T47D (cell line): ENCODE measurements around the gene CNIH4.
A peak's percentile ranks its signal among the peaks of the same experiment; 100 is the strongest.

Source experiments
- DNase-seq, 2 experiments: peaks; one replicate each; pipeline versions ENCODE4 v3.0.0 to v3.0.0-alpha.2; 2011 to 2012; ENCODE audit warnings: low read depth in 1 of 2, low spot score in 1 of 2
- JUND ChIP-seq: IDR thresholded peaks from 2 replicates; pipeline ENCODE4 v1.6.1; 2012; ENCODE audit warnings: low read depth
- in situ Hi-C: cut with HindIII; loops from 2 replicates; pipeline ENCODE4 v1.10.0; 2016; ENCODE audit warnings: low sequenced_read_pairs, low pct_unique_long_range_greater_than_20kb

Gene CNIH4

DNA sequence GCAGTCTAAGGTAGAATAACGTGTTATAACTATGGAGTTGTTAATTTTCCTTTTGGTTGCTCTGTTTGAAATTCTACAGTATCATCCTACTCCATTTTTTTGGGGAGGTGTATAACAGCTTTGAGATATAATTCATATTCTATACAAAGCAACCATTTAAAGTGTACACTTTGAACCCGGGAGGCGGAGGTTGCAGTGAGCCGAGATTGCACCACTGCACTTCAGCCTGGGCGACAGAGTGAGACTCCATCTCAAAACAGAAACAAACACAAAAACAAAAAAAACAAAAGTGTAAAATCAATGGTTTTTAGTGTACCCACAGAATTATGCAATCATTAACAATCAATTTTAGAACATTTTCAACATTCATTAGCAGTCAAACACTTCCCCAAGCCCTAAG lies 33.8 kb downstream of the CNIH4 start:
- in situ Hi-C loops, result no loop called here
- TF ChIP-seq JUND, result no peak
- DNase-seq, result no peak

DNA sequence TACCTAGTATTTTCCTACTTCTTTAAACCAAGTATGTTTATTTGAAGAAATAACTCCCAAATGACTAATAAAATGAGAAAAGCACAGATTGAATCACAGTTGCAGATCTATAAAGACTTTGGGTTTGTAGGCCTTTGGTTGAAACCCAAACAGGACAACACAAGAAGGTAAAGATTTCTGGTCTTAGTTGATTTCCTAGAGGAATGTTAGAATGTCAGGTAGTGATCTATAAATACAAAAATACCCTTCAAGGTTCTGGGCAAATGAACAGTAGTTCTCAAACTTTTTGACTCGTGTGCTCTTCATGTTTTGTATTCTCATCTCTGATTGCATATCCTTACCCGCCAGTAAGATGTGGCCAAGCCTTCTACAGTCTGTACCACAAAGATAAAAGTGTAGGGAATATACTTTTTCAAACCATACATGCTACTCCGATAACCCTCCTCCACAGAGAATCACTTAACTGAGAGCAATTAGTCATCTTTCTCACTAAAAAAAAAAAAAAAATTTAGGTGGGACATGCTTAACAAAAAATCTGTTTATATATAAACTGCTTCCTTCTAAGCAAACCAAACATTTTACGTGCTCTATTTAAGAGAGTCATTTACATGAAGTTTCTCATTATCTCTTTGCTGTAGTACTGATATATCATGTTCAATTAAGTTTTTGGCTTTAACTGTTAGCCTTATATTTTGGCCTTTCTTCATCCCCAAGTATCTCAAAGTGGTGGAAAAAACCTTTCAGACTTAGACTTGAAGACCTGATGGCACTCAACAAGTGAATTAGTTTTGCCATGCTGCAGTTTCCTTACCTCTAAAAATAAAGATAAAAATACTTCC lies 36.0 kb downstream of the CNIH4 start:
- no peak for DNase-seq
- in situ Hi-C loops, result no loop called here
- no peak for TF ChIP-seq JUND

GRCh38 chr1:224393294-224393693 lies 36.6 kb downstream of the CNIH4 start:
- no peak for DNase-seq
- TF ChIP-seq JUND, result no peak
- in situ Hi-C loops, result no loop called here

GRCh38 chr1:224399887-224400286 lies 43.2 kb downstream of the CNIH4 start:
- DNase-seq, result no peak
- in situ Hi-C loops, result no loop called here
- no peak for TF ChIP-seq JUND

- no peak for TF ChIP-seq JUND
- DNase-seq, result no peak
- in situ Hi-C loops, result no loop called here
Measured at GRCh38 chr1:224402472-224403036, 45.9 kb downstream of the CNIH4 start.

- no peak for DNase-seq
- in situ Hi-C loops, result no loop called here
- TF ChIP-seq JUND, result no peak
Measured at GRCh38 chr1:224404916-224405603, 48.4 kb downstream of the CNIH4 start.

DNA sequence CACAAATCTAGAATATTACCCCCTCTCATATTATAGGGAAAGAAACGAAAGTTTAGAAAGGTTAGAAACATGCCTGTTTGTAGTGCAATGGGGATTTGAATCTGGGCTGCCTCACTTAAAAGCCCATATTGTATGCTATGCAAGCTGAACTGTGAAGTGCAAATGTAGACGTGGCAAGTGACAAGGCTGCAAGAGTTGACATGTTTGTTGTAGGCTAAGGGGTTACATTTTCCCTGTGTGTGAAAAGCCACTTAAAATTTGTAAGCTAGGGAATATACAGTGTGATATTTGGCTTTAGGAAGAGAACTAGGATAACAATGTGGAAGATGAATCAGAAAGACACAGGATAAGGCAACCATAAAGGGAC lies 48.9 kb downstream of the CNIH4 start:
- no peak for DNase-seq
- TF ChIP-seq JUND, result no peak
- in situ Hi-C loops, result no loop called here

GRCh38 chr1:224406216-224406615 lies 49.5 kb downstream of the CNIH4 start:
- no peak for DNase-seq
- in situ Hi-C loops, result no loop called here
- no peak for TF ChIP-seq JUND

DNA sequence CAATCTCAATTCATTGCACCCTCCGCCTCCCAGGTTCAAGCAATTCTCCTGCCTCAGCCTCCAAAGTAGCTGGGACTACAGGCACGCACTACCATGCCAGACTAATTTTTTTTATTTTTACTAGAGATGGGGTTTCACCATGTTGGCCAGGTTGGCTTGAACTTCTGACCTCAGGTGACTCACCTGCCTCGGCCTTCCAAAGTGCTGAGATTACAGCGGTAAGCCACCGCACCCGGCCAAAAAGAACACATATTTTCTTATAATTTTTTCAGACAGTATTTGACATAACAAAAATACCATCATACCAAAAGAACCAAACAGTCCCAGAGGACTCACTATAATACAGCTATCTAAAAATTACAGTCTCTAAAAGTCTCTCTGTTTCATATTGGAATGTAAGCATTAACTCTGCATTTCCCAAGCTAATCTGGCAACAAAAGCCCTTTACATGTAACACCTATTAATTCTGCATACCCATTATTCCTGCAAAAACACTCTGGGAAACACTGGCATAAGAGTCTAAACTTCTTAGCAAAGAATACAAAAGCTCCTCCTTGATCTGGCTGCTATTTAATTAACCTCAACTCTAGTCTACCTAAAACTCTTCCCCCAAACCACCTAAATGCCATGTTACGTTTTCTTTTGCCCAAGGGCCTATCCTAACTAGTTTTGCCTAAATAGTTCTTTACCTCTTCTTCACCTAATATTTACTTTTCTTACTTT lies 51.1 kb downstream of the CNIH4 start:
- in situ Hi-C loops, result no loop called here
- DNase-seq, result peak in 1 of 2 experiments; percentile 51
- TF ChIP-seq JUND, result no peak

DNA sequence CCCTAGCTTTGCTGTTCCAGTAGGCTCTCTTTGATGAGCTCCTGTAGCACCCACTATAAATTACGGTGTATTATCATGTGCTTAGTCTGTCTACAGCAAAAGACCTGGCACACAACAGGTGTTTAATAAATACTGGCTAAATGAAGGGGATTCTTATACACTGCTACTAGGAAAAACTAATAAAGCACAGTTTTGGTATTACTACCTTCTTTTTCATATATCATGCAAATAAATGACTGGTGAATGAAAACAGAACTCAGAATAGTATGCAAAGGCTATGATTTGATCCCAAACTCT lies 51.6 kb downstream of the CNIH4 start:
- TF ChIP-seq JUND, result no peak
- in situ Hi-C loops, result no loop called here
- DNase-seq, result no peak

DNA sequence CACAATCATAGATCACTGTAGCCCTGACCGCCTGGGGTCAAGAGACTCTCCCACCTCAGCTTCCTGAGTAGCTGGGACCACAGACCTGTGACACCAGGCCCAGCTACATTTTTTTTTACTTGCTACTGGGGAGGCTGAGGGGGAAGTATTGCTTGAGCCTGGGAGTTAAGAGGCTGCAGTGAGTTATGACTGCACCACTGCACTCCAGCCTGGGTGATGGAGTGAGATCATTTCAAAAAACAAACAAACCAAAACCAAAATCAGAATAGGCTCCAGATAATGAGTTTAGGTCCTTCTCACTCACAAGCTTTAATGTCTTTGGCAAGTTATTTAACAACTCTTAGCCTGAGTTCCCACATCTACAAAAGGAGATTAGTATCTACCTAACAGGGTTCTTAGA lies 55.1 kb downstream of the CNIH4 start:
- in situ Hi-C loops, result no loop called here
- no peak for TF ChIP-seq JUND
- DNase-seq, result no peak

DNA sequence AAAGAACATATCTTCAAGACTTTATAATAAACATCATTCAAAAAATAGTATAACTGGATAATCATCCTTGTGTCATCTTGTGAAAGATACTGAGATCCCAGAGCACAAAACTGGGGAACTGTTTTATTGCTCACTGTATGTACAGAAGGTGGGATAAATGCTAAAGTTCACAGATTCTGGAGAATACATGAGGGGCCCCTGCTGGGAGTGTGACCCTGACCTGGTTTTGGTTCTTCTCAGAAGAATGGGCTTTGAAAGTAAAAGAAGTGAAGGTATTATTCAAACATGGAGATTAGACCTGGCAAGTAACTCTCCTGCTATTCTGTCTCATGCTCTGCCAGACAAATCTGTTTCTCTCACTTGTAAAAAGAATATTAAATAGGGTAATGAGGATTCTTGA lies 63.4 kb downstream of the CNIH4 start:
- TF ChIP-seq JUND, result no peak
- no peak for DNase-seq
- in situ Hi-C loops, result no loop called here
